H1 (cell line): ENCODE results near the gene PDXP. TPM values are rescaled to one million over a fixed set of nuclear protein-coding genes. Genes with fewer than 3 reads are reported as not detected.
A peak's percentile ranks its signal among the peaks of the same experiment; 100 is the strongest.

Experiments
- BRCA1 ChIP-seq: IDR thresholded peaks from 2 replicates; pipeline ENCODE4 v1.6.1; 2012; ENCODE audit warnings: low read depth, low read length, improper control_type of control experiment
- CBX5 ChIP-seq: fragments of 300-800, 300-1000 bp; sonication (generic); IDR thresholded peaks from 2 replicates; pipeline ENCODE4 v1.7.1; 2016; ENCODE audit warnings: antibody characterized with exemption, low read length, low read depth
- CBX8 ChIP-seq: fragments of 300-800, 300-1000 bp; sonication (generic); IDR thresholded peaks from 2 replicates; pipeline ENCODE4 v1.7.1; 2016; ENCODE audit warnings: low read depth, low read length, borderline replicate concordance
- CHD2 ChIP-seq: IDR thresholded peaks from 2 replicates; pipeline ENCODE4 v1.6.1; 2012; ENCODE audit warnings: low read length, improper control_type of control experiment
- CHD7 ChIP-seq: fragments of 300-600 bp; sonication (generic); IDR thresholded peaks from 2 replicates; pipeline ENCODE4 v1.7.1; 2012; ENCODE audit warnings: low read length, moderate library complexity, mild to moderate bottlenecking, inconsistent platforms; ENCODE audit not compliant: insufficient replicate concordance
- CTCF ChIP-seq, 3 experiments: IDR thresholded peaks; 1 replicate in 2 of 3; 2 replicates in 1 of 3; pipeline versions ENCODE4 v1.5.1 to v1.6.1; 2011; ENCODE audit warnings: low read length in 3 of 3, mild to moderate bottlenecking in 3 of 3, inconsistent platforms in 2 of 3, low read depth in 1 of 3, moderate library complexity in 1 of 3; ENCODE audit not compliant: insufficient read depth in 1 of 3; ENCODE audit errors: control extremely low read depth in 1 of 3
- EP300 ChIP-seq, 2 experiments: IDR thresholded peaks; 1 replicate in 1 of 2; 2 replicates in 1 of 2; pipeline ENCODE4 v1.6.1; 2011 to 2012; ENCODE audit warnings: low read depth in 2 of 2, low read length in 2 of 2, mild to moderate bottlenecking in 2 of 2, borderline replicate concordance in 1 of 2, inconsistent platforms in 1 of 2, moderate library complexity in 1 of 2
- HDAC6 ChIP-seq: IDR thresholded peaks from one replicate; pipeline ENCODE4 v1.7.1; 2012; ENCODE audit warnings: low read depth, mild to moderate bottlenecking, inconsistent platforms, low read length, moderate library complexity
- NANOG ChIP-seq: IDR thresholded peaks from 2 replicates; pipeline ENCODE4 v1.6.1; 2011; ENCODE audit warnings: low read length, low read depth, mild to moderate bottlenecking, inconsistent platforms; ENCODE audit not compliant: insufficient read depth, poor library complexity, severe bottlenecking
- SIRT6 ChIP-seq: IDR thresholded peaks from one replicate; pipeline ENCODE4 v1.7.1; 2012; ENCODE audit warnings: low read length, inconsistent platforms
- polyA plus RNA-seq, 7 experiments: library from polyadenylated mRNA; depleted of rRNA in 3 of 7; stranded (reverse) in 5 of 7; unstranded in 2 of 7; fragments of >200 nt in 5 of 7; fragments of 200-250 nt in 2 of 7; gene quantifications; 1 replicate in 5 of 7; 2 replicates in 1 of 7; 4 replicates in 1 of 7; pipeline versions ENCODE4 v1.2.1 to v1.2.3, GENCODE V29; 2011 to 2013; ENCODE audit warnings: missing spikeins in 2 of 7, mixed read lengths in 2 of 7
- total RNA-seq: library from RNA; stranded (reverse); fragmentation: NEBNext Ultra II Directional; extraction: Animal tissue kit (Norgen Biotek cat#: 25700); gene quantifications from 2 replicates; pipeline ENCODE4 v1.2.1, GENCODE V29; 2021

PDXP gene
- total and polyA plus RNA-seq, 2 of the 8 experiments (the other 6 are each of a cell fraction or from before 2014, with no cell fraction given): 36.6 to 67.7 TPM

- TF ChIP-seq CHD7 (no peak), EP300 (IDR thresholded peaks at IDR 0.05; ENCODE audit: borderline replicate concordance in 1 of 2, low read depth in 2 of 2, low read length in 2 of 2) (no peak), CBX8 (no peak), BRCA1 (no peak), CHD2 (no peak), HDAC6 (no peak), SIRT6 (no peak), CTCF (IDR thresholded peaks at IDR 0.05; ENCODE audit: control extremely low read depth in 1 of 3, insufficient read depth in 1 of 3, low read depth in 1 of 3, low read length in 3 of 3) (peak in 1 of 3 experiments; percentile 5; a peak in 1 of 4 replicates), CBX5 (no peak), NANOG (no peak)
Observed at GRCh38 chr22:37697538-37697835, 39.0 kb downstream of the PDXP start (continued).
